HG03442 (cell line): ENCODE data around the gene FRY.

Experiments
- ATAC-seq: cut with Tn5 transposase; IDR thresholded peaks from one replicate; pipeline ENCODE4 v1.9.1; 2021; ENCODE audit warnings: mild to moderate bottlenecking, moderate library complexity; ENCODE audit not compliant: unreplicated experiment

The FRY gene

DNA sequence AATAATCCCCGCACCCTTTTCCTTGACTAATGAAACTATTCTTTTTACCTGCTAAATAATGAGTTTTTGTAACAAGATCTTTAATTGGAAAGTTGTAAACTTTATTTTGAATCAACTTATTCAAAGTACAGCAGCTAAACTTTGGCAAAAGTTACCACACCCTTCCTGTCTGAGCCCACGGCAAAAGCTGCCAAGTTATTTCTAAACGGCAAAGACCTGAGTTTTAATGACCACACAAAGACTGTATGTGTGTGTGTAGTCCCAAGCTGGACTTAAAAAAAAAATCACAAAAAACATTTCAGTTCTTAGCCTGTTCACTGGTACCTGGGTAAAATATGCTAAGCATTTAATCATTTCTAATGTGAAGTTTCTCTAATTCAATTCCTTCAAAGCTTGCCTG is 222.8 kb downstream of the FRY start:
- ATAC-seq, result no peak

DNA sequence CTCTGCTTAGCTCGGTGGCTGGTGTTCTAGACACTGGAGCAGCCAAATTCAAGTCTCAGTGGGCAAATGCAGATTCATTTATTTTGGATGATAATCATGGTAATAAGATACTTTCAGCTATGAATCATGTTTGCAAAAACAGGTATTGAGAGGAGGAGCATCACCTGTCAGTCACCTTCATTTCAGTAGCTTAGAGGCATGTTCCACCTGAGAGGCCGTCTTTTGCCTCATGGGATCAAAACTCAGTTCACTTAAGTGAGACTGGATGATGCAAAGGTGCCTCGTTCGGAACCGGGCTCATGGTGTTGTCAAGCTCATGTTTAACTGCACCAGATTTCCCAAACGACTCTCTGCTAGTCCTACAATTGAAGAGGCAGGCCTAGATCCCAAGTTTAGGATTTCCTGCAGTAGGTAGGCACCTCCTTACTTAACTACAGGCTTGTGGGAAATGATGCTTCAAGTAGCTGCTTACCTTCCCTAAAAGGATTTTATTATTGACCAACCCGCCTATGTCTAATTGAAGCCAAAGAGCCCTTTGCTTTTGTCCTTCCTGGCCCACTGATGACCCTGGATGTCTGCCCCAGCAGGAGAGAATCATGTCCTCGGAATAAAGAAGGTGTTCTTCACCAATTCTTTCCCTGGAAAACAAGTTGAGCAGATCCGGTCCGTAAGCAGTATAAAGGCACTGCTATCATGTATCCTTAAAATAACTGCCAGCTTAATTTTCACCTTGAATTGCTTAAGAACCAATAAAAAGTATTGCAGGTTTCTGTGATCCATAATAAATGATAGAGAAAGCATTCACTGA is 223.5 kb downstream of the FRY start:
- ATAC-seq, result no peak

DNA sequence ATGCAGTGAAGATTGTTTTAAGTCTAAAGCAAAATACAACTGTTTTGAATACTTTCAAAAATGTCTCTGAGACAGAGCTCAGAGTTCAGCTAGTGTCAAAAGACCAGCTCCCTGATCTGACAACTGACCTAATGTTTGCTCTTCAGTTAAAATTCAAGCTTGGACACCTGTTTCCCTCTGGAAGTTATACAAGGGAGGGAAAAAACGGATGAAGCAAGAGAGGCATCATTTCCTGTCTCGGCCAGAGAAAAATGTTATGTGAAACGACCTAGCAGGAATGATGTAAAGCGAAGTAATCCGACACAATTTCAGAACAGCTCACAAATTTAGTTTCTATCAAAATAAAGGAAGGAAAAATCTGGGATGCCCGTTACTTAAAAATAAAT is 224.1 kb downstream of the FRY start:
- ATAC-seq, result no peak

DNA sequence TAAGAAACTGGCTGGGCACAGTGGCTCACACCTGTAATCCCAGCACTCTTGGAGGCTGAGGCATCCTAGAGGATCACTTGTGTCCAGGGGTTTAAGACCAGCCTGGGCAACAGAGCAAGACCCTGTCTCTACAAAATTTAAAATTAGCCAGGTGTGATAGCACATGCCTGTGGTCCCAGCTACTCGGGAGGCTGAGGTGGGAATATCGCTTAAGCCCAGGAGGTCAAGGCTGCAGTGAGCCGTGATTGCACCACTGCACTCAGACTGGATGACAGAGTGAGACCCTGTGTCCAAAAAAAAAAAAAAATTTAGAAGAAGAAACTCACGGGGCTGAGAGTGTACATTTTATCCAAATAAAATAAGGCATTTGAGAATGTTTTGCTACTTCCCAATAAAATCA is 224.7 kb downstream of the FRY start:
- ATAC-seq, result no peak

DNA sequence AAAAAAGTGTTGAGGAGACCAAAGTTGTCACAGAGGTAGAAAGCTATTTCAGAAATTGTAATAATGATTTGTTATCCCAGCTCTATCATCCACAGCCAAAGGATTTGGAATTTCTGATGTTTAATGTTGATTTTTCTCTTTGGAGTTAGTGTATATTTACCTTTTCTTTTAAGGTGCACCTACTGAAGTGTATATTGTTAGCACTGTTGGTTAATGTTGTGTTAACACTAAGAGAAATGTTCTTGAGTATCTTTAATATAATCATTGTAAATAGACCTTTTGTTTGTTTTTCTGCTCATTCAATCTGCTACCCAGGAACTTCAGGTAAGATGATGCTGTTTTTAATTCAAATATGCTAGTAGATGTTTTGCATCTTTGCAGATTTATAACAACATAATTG is 226.1 kb downstream of the FRY start:
- no peak for ATAC-seq

DNA sequence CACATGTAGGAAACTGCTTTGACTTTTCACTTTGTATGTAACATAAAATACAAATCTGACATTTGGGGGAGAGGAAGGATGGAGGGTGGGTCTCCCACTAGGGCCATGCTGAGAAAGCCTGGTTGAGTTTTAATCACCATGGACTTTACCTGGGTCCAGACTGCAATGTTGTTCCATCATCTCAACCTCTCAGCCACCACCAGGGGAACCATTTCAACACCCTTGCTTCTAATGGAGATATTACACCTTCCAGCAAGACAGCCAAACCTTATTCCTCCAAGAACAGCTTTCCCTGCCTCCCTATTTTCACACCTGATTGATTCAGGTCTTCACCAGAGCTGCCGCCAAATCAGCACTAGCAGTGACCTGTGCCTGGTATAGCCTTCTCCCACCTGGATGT is 227.5 kb downstream of the FRY start:
- no peak for ATAC-seq

DNA sequence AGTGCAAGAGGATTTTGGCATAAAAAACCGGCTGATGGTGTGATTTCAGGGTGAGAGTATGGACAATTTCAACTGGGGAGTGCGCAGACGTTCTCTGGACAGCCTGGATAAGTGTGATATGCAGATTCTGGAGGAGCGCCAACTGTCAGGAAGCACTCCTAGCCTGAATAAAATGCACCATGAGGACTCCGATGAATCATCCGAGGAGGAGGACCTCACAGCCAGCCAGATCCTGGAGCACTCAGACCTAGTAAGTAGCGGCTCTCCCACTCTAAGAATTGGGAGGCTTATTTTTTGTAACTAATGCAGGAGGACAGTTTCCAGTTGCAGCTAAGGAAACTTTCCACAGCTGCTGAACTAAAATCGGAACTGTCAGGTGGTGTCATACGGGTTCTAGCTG is 230.0 kb downstream of the FRY start:
- ATAC-seq, result no peak

DNA sequence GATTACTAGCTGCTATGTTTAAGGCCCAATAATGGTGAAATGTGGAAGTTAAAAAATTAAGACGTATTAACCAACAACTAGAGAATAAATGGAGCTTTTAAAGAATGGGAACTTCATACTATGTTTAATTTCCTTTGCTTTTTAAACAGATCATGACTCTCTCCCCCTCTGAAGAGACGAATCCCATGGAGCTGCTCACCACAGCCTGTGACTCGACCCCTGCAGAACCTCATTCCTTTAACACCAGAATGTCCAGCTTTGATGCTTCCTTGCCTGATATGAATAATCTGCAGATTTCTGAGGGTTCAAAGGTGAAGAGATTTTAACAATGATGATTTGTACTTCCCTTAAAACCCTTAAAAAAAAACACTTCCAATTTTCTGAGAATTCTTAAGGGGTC is 230.6 kb downstream of the FRY start:
- ATAC-seq, result no peak

DNA sequence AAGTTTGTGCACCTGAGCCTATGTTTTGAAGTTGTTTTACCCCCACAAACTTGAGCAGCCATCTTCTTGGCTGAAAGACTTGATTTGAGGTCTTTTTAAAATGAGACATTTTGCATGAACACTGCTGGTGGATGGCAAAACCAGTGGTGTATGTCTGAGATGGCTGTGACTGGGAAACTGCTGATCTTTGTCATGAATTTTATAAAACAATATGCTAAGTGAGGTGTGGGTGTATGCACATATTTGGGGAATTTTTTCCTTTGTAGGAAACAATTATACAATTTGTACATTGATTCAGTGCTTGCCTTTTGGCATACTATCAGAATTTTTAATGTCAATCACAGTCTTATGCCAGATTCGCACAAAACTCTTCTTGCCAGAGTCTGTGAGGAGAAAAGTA is 231.0 kb downstream of the FRY start:
- no peak for ATAC-seq

DNA sequence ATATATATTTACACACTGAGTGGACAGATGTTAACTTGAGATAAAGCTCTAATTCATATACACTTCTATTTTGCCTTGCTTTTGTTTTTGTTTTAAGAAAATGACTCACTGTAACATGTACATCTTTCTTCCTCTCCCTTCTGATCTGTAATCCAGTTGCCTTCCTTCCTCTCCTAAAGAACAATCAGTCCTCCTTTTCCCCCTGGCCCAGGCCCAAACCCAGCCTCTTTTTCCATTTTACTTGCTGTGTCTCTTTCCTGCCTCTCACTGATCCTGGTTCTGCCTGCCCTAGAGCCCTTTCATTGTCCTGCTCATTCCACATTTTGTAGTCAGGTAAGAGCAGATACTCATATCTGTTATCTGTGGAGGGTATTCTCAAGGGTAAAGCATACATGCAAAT is 232.8 kb downstream of the FRY start:
- no peak for ATAC-seq

DNA sequence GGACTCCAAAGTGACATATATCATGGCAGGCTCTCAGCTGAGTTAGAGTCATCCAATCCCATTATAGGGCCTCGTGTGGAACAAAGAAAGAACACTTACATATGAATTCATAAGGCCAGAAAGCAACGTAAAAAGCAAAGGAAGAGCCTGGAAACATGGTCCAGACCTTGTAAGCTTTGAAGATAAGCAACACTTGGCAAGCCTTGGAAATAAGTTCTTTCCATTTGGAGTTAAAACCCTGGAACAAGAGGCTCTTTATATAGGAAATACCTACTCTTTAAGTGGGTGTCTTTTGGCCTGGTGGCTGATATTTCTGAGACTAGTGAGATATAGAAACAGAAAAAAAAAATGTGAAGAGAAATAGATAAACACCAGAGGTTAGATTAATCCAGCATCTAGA is 234.2 kb downstream of the FRY start:
- ATAC-seq, result no peak

DNA sequence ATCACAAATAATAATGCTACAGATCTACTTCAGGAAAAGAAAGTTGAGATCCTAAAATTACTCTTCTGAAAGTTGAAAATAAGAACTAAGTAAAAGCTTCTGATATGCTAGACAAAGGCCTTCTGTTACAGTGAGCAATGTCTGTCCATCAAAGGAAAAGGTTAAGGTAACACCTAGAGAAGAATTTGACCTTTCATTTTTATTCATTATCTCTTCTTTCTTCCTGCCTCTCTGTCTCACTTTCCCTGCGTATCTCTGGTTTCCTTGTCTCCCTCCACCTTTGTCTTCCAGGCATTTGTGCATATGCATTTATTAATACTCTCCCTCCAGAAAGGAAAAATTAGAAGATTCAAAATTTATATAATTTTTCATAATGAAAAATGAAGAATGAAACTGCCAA is 234.6 kb downstream of the FRY start:
- ATAC-seq, result no peak

DNA sequence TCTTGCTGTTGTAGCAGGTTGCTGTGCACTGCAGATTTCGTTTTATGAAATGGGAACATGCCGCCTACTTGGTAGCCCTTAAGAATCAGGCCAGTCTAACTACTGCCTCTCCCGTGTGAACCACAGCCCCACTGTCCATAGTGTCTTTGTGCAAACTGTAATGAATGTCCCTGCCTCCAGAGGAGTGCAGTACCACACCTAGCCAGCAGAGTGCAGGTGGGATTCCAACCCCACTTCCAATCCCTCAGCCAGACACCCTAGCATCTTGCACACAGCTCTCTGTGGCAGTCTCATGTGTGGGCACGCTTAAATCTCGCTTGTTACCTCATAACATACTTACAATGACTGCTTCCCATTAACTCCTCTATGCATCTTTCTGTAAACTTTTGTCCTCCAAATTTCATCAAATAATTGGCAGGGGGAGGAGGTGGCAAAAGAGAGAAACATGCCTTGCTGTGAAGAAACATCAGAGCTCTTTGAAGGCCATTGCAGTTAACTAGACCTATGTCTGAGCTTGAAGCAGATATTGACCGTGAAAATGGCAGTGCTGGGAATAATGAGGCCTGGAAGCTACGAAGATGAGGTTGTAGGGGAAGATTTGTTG is 236.4 kb downstream of the FRY start:
- peak; percentile 89 for ATAC-seq

DNA sequence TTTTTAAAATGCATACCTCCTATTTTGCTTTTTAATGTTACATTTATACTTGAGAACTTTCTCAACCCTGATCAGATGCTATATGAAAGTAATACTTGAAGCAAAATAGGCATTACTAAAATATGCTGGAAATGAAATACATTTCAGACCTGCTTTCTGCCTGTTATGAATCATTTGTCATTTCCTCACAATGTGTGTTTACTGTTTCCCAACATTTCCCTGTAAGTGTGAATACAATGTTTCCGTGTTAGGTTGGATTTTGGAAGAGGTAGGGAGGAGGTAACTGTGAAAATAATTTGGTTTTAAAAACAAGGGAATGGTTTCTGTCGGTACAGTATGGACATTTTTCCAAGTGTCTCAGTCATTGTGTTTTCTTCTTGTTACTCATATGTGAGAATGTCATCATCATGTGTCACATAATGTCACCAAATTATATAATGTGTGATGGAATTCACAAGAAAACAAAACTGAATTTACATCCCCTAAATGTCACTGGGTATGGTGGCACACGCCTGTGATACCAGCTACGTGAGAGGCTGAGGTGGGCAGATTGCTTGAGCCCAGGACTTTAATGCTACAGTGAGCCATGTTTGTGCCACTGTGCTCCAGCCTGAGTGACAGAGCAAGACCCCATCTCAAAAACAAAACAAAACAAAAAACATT is 240.6 kb downstream of the FRY start:
- no peak for ATAC-seq

DNA sequence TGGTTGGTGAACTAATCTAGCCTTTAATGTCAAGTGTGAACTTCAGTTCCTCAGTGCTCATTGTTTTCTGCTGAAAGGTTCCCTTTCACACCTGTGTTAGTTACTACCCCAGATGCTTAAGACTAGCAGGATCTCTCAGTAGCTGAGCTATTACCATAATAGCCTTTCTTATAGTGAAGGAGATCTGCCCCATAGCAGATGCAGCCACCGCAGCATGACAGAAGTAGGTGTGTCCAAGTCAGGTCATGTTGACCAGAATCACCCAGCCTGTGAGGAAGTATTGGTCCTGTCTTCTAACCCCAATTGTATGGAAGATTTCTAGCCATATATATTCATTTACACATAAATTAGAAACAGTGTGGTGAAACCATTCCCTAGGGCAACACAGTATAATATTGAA is 246.3 kb downstream of the FRY start:
- ATAC-seq, result no peak

DNA sequence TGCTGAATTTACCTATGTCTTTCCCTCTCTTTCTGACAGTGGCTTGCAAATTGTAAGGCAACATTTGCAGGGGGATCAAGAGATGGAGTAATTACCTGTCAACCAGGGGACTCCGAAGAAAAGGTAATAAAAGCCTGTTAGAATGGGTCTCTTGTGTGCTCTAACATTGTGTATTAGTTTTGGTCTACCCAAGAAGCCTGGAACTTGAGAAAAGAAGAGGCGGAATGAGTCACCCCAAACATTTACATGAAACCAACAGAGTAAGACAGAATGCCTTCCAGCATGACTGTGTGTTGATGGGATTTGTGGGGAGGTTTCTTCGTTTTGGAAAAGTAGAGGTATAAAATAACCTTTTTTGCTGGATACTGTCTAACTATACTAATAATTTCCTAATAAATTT is 246.9 kb downstream of the FRY start:
- ATAC-seq, result peak; percentile 76

DNA sequence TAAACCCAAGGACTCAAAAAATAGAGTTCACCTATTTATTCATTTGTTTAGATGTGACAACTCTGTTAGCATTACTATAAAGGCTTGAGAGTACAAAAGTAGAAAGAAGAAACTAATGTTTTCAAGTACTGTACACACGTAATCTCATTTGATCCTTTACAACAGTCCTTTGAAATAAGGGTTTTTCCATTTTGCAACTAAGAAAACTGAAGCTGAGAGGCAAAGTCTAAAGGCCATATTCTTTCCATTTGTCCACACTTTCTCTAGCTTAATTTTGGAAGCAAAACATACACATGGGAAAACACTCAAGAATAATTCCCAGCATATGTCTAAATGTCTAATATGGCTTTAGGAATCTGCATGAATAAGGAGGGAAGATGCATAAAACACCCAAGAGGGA is 249.5 kb downstream of the FRY start:
- no peak for ATAC-seq

DNA sequence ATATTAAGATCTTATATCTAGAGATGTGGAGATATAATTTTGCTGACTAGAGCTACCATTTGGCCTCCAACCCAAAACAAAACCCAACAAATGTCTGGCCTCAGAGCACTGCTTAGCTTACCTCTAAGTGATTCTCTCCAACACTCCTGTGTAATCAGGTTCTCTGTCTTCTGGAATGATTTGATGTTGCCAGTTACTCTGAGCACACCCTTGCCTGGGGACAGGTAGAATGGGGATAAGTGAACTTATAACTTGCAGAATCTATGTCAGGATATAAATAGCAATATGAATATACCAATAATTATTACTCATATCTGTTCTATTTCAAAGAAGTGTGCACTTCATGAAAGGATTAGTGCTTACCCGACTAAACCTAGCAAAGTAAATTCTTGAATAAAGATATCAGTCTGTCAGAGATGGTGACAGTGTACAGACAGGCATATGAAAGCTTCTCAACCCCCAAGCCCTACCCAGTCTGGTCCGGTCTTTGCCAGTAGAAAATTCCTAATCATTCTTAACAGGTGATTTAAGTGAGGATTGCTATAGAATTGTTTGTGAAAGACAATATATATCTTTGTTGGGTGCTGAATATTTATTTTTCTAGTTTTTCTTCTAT is 250.6 kb downstream of the FRY start:
- ATAC-seq, result no peak

DNA sequence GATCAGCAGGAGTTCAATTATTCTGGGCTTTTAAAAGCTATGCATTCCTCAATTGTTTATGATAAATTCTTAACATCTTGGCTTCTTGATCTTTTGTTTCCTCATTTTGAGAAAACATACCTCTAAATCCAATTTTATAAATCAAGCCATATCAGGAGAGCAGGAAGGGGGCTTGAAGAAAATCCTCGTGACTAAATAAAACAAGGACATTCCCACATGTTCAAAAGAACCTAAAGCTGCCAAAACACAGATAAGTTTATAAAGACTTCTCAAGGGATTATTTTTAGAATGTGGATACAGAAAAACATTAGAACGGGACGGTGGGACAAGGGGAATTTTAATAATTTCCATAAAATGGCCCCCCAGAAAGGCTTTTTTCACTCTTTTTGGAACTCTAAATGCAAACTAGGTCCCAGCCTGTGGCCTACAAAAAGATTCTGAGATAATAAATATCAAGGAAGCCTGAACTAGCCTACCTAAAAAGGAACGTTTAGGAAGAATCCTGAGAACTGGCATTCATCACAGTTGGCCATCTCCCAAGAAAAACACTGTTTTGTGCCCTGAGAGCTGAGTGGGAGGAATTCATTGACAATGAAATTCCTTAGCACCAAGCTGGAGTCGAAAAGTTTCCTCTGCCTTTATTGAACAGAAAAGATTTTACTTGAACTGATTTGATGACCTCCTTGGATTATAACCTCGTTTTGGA is 253.5 kb downstream of the FRY start:
- no peak for ATAC-seq

DNA sequence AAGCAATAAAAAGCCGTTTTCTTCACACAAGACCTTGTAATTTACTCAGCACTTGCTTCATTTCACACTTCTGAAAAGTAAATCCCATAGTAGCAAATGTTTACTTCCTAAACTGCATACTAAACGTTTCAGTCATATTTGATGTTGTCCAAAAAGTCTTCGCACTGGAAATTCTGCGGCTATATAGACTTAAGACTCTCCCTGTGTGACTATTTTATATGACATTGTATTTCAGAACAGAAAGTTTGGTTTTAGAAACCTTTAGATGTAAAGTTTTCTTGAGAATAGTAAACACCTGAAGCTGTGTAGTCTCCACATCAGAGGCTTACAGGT is 254.0 kb downstream of the FRY start:
- ATAC-seq, result no peak

DNA sequence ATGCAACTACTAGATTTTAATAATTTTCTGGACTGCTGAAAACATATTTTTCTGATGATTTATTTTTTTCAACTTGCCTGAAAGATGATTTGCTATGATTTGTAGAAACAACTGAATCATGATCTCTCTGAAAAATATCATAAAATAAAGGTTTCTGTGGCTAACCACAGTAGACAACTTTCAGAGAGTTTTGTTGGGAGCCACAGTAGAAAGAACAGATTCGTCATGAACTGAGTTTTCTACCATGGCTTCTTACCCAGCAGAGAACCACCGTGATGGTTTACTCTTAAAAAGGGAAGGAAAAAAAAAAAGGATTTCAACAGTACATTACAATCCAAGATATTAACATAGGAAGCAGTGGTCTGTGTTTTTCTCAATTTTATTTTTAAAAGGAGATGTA is 265.6 kb downstream of the FRY start:
- ATAC-seq, result no peak
